Activated CD4-positive, alpha-beta T cell treated with anti-CD3 and anti-CD28 coated beads, Interleukin-2, amount 50 U/mL, for 24 hours (primary cell): ENCODE results near the gene BANP.
"Not testable (repeated sequence)": the region's sequence is repeated elsewhere in the genome, so short reads cannot be mapped to it uniquely, and the experiment has no call there.

Experiments
- DNase-seq, 2 donors: peaks; one replicate each; pipeline ENCODE4 v3.0.0-alpha.2; 2020; ENCODE audit warnings: low read depth in 1 of 2, low spot score in 1 of 2

Gene BANP

GRCh38 chr16:88098731-88099562 is 147.7 kb downstream of the BANP start:
- not testable (repeated sequence) for DNase-seq

- DNase-seq: no peak
Measured at GRCh38 chr16:88099563-88099890, 148.3 kb downstream of the BANP start.

GRCh38 chr16:88099956-88100355 is 148.7 kb downstream of the BANP start:
- not testable (repeated sequence) for DNase-seq

- DNase-seq: not testable (repeated sequence)
Measured at GRCh38 chr16:88100801-88101622, 149.8 kb downstream of the BANP start.

- DNase-seq: not testable (repeated sequence)
Measured at GRCh38 chr16:88101623-88102105, 150.4 kb downstream of the BANP start.

- DNase-seq: no peak
Measured at GRCh38 chr16:88102597-88102996, 151.4 kb downstream of the BANP start.

- DNase-seq: no peak
Measured at GRCh38 chr16:88103011-88103410, 151.8 kb downstream of the BANP start.

GRCh38 chr16:88103581-88104188 is 152.5 kb downstream of the BANP start:
- no peak for DNase-seq

- DNase-seq: not testable (repeated sequence)
Measured at GRCh38 chr16:88104363-88104762, 153.1 kb downstream of the BANP start.

- not testable (repeated sequence) for DNase-seq
Measured at GRCh38 chr16:88105574-88106140, 154.4 kb downstream of the BANP start.

- DNase-seq: not testable (repeated sequence)
Measured at GRCh38 chr16:88106566-88106965, 155.3 kb downstream of the BANP start.

GRCh38 chr16:88108762-88109161 is 157.5 kb downstream of the BANP start:
- DNase-seq: no peak

GRCh38 chr16:88109726-88110621 is 158.7 kb downstream of the BANP start:
- DNase-seq: not testable (repeated sequence)

GRCh38 chr16:88110875-88111494 is 159.8 kb downstream of the BANP start:
- not testable (repeated sequence) for DNase-seq

- not testable (repeated sequence) for DNase-seq
Measured at GRCh38 chr16:88111976-88112375, 160.7 kb downstream of the BANP start.

- no peak for DNase-seq
Measured at GRCh38 chr16:88113545-88114045, 162.4 kb downstream of the BANP start.

GRCh38 chr16:88114541-88115228 is 163.5 kb downstream of the BANP start:
- DNase-seq: not testable (repeated sequence)

GRCh38 chr16:88116121-88116520 is 164.9 kb downstream of the BANP start:
- no peak for DNase-seq

GRCh38 chr16:88117476-88117868 is 166.2 kb downstream of the BANP start:
- no peak for DNase-seq
